ENCODE results near the gene ATP9B. TPM values are rescaled to one million over a fixed set of nuclear protein-coding genes. Genes with fewer than 3 reads are reported as not detected.

The ATP9B gene
- total RNA-seq, 1 experiment from 2014 or later, result 20.9 TPM

DNA sequence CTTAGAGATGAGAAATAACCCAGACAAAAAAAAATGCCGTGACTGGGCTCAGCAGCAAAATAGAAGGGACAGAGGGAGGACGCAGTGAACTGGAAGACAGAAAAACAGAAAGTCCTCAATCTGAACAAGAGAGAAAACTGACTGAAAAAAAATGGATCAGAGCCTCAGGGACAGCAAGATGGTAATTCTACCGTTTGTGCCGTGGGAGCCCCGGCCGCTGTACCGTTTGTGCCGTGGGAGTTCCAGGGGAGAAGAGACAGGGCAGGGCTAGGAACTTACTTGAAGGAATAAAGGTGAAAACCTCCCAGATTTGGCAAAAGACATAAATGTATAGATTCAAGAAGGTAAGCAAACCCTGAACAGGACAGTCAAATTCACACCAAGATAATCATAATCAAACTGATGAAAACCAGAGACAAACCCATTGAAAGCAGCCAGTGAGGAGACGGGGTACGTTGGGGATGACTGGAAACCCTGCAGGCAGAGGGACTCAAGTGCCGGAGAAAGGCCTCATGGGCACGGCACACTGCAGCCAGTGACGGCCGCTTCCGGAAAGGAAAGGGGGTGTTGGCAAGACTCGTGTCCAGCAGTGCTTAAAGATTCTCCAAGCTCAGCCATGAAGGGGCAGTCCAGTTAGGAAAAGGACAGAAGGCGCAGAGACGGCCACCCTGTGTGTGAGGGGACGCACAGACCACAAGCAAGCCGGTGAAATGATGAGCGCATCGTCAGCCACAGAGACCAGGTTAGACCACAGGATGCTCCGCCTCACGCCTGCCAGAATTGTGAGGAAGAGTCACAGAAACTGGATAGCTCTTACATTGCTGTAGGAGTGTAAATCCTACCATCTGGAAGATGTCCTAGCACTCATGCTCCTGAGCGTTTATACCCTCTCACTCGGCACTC is 286.5 kb downstream of the ATP9B start:
- H2BK12ac ChIP-seq (ENCODE audit: insufficient read length, low read depth, low read length), result no peak overlapping the region
- H2BK120ac ChIP-seq (ENCODE audit: low read depth, low read length, poor library complexity, severe bottlenecking), result no peak overlapping the region
- no peak overlapping the region for H2AK5ac ChIP-seq (ENCODE audit: insufficient read length, low read length)
- H3K27ac ChIP-seq (ENCODE audit: insufficient read length, low read depth, low read length), result no peak overlapping the region
- no peak overlapping the region for H4K91ac ChIP-seq (ENCODE audit: insufficient read length, low read depth, low read length)
- Mint-ChIP-seq H3K9me3 (no peaks in the 10 kb centered on the region), H3K4me1 (peaks cover 3 to 6% of the 10 kb centered on the region in 2 experiments; a peak in 2 of 4 replicates), H3K27ac (no peak overlapping the region), H3K36me3 (ENCODE audit: insufficient read depth in 1 of 3, low read depth in 3 of 3) (peaks cover 3 to 12% (median 9%) of the 10 kb centered on the region in 3 experiments; a peak in 5 of 7 replicates), H3K4me3 (no peak overlapping the region), H3K27me3 (ENCODE audit: low read depth) (no peaks in the 10 kb centered on the region)
- no peak overlapping the region for H3K9ac ChIP-seq (ENCODE audit: extremely low read depth, insufficient read length, low read length)
- no peaks in the 10 kb centered on the region for H3K79me2 ChIP-seq (ENCODE audit: insufficient read depth, low read length)
- no peak overlapping the region for H3K14ac ChIP-seq (ENCODE audit: insufficient read depth, low read length)
- H4K20me1 ChIP-seq (ENCODE audit: control insufficient read depth, insufficient read depth, insufficient read length), result no peaks in the 10 kb centered on the region
- H4K8ac ChIP-seq (replicated peaks; ENCODE audit: insufficient read length, low read depth, low read length), result no peak overlapping the region
- H4K5ac ChIP-seq (ENCODE audit: insufficient read length, low read depth, low read length), result no peak overlapping the region
- no peak overlapping the region for H2BK15ac ChIP-seq (ENCODE audit: low read depth, low read length)
- no peak overlapping the region for H2BK20ac ChIP-seq (ENCODE audit: low read depth, low read length, poor library complexity, severe bottlenecking)
- no peaks in the 10 kb centered on the region; the same call in 1 of the 2 replicates for H3K4me1 ChIP-seq (ENCODE audit: insufficient read depth, low read length)
- no peak overlapping the region for H3K4ac ChIP-seq (ENCODE audit: low read depth, low read length)
- H3K23ac ChIP-seq (ENCODE audit: insufficient read length, low read depth, low read length), result no peak overlapping the region
- no peak overlapping the region for H3K56ac ChIP-seq (ENCODE audit: insufficient read length, low read depth, low read length)
- H2BK5ac ChIP-seq (ENCODE audit: insufficient read length, low read length), result no peak overlapping the region
- H3K9me3 ChIP-seq (ENCODE audit: control insufficient read depth, low read depth, low read length), result no peaks in the 10 kb centered on the region
- no peak overlapping the region for H3K18ac ChIP-seq (ENCODE audit: insufficient read length, low read depth, low read length)
- TF ChIP-seq, protein P1, sequence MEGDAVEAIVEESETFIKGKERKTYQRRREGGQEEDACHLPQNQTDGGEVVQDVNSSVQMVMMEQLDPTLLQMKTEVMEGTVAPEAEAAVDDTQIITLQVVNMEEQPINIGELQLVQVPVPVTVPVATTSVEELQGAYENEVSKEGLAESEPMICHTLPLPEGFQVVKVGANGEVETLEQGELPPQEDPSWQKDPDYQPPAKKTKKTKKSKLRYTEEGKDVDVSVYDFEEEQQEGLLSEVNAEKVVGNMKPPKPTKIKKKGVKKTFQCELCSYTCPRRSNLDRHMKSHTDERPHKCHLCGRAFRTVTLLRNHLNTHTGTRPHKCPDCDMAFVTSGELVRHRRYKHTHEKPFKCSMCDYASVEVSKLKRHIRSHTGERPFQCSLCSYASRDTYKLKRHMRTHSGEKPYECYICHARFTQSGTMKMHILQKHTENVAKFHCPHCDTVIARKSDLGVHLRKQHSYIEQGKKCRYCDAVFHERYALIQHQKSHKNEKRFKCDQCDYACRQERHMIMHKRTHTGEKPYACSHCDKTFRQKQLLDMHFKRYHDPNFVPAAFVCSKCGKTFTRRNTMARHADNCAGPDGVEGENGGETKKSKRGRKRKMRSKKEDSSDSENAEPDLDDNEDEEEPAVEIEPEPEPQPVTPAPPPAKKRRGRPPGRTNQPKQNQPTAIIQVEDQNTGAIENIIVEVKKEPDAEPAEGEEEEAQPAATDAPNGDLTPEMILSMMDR (conservative IDR thresholded peaks at IDR 0.05), result no peak
- no peak for DNase-seq
- no peak overlapping the region for H2AFZ ChIP-seq (ENCODE audit: low read length)
- no peaks in the 10 kb centered on the region for H3K27me3 ChIP-seq (ENCODE audit: insufficient read depth, low read length)
- no peaks in the 10 kb centered on the region for H3K23me2 ChIP-seq (ENCODE audit: insufficient read length, low read depth, low read length, poor library complexity, severe bottlenecking)
- H3K4me2 ChIP-seq (ENCODE audit: insufficient read depth, insufficient read length, low read length), result no peak overlapping the region
- WGBS (ENCODE audit: extremely low coverage, insufficient read length, low lambda C conversion rate), result no CpG with 5 or more reads among the region's 26 CpGs
- no peaks in the 10 kb centered on the region for H3K79me1 ChIP-seq (ENCODE audit: insufficient read depth, low read depth, low read length, poor library complexity, severe bottlenecking)
- H3T11ph ChIP-seq (ENCODE audit: low read length), result no peak overlapping the region
